ENCODE measurements around the gene ACSM2B. TPM values are rescaled to one million over a fixed set of nuclear protein-coding genes. Genes with fewer than 3 reads are reported as not detected.
"Not testable (repeated sequence)": the region's sequence is repeated elsewhere in the genome, so short reads cannot be mapped to it uniquely, and the experiment has no call there.

Gene ACSM2B, protein sequence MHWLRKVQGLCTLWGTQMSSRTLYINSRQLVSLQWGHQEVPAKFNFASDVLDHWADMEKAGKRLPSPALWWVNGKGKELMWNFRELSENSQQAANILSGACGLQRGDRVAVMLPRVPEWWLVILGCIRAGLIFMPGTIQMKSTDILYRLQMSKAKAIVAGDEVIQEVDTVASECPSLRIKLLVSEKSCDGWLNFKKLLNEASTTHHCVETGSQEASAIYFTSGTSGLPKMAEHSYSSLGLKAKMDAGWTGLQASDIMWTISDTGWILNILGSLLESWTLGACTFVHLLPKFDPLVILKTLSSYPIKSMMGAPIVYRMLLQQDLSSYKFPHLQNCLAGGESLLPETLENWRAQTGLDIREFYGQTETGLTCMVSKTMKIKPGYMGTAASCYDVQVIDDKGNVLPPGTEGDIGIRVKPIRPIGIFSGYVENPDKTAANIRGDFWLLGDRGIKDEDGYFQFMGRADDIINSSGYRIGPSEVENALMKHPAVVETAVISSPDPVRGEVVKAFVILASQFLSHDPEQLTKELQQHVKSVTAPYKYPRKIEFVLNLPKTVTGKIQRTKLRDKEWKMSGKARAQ
- not detected for total RNA-seq
- total RNA-seq = 0 to 0.12 reads per million in 2 donors

DNA sequence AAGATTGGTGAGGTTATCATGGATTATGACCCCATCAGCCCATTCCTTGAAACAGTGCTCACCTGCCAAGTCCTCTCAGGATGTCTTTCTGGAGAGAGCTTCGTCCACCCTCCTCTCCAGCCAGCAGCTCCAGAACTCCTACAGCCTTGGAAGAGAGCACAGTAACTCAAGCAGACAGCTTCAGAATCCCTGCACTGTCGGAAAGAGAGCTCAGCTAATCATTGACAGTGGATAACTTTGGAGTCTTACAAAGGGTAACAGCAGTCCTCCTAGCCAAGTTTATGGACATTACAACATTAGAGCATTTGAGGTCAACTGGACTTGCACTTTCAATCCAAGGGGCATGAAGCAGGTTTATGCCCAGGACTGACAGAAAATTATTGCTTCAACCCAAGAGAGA, at the start of gene ACSM2B:
TSS of gene ACSM2B (minus strand) at position 223 of the 400 bp plus-strand sequence. CDS start 11,522 bp downstream, outside the sequence.
- not testable (repeated sequence) for H3K4me1 Mint-ChIP-seq; H3K9me3 ChIP-seq (ENCODE audit: control insufficient read depth, low read length, poor library complexity, severe bottlenecking); H3K27me3 Mint-ChIP-seq; DNase-seq; H3K4me3 Mint-ChIP-seq; H3K27ac Mint-ChIP-seq; ATAC-seq; H3K36me3 Mint-ChIP-seq (ENCODE audit: low read depth)

DNA sequence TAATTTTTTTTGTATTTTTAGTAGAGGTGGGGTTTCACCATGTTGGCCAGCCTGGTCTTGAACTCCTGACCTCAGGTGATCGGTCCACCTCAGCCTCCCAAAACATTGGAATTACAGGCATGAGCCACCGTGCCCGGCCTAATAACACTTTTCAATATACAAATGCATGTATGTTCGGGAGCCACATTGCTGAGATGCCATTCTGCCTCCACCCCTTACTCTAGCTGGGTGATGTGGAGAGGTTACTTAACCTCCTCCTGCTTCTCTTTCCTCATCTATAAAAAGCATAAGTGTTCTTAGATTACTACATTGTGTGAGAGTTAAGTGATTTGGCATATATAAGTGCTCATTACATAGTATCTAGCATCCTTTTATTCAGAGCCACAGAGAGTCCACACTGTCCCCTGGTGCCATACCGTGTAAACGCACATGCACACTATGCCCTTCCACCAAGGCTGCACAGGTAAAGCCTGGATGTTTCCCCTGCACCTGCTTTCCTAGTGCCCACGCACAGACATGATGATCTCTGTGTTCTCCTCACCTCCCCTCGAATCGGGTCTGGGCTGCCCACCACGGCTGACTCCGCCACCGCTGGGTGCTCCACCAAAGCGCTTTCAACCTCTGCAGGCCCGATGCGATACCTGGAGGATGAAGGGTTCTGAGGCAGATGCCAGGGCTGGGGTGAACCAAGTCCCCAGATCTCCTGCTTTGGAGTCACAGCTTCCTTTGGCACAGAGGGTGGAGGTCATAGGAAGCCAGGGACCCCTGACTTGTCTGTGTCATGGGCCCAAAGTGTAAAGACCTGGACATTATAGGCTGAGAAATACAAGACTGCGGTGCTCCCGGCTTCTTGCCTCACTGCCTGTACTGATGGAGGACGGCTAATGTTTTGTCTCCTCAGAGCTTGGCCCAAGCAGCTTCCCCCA, 49.0 kb upstream of the ACSM2B start:
- H3K27me3 Mint-ChIP-seq = no peaks in the 10 kb centered on the region
- no peak for ATAC-seq
- no peak overlapping the region for H3K4me3 Mint-ChIP-seq
- H3K36me3 Mint-ChIP-seq (ENCODE audit: low read depth) = no peaks in the 10 kb centered on the region
- no peaks in the 10 kb centered on the region for H3K4me1 Mint-ChIP-seq
- DNase-seq = no peak
- no peak overlapping the region for H3K27ac Mint-ChIP-seq
- H3K9me3 ChIP-seq (ENCODE audit: control insufficient read depth, low read length, poor library complexity, severe bottlenecking) = no peaks in the 10 kb centered on the region

DNA sequence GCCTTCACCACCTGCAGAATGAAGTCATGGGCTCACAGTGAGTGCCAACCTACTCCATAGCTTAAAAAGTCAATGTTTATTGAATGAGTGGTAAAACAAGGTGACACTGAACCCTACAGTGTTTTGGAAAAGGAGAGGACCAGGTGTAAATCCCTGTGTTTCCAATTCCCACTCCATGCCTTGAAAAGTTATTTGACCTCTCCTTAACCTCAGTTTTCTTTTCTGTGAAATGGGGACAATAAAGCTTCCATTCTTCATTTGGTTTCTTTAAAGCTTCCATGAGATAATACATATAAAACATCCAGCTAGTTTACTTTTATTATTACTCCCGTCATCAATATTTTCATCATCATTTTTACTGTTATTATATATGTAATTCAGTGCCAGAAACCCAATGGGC, 48.0 kb upstream of the ACSM2B start:
- Mint-ChIP-seq H3K4me1 (no peaks in the 10 kb centered on the region), H3K27ac (no peak overlapping the region), H3K27me3 (no peaks in the 10 kb centered on the region), H3K4me3 (no peak overlapping the region), H3K36me3 (ENCODE audit: low read depth) (no peaks in the 10 kb centered on the region)
- DNase-seq = no peak
- ATAC-seq = no peak
- H3K9me3 ChIP-seq (ENCODE audit: control insufficient read depth, low read length, poor library complexity, severe bottlenecking) = no peaks in the 10 kb centered on the region

DNA sequence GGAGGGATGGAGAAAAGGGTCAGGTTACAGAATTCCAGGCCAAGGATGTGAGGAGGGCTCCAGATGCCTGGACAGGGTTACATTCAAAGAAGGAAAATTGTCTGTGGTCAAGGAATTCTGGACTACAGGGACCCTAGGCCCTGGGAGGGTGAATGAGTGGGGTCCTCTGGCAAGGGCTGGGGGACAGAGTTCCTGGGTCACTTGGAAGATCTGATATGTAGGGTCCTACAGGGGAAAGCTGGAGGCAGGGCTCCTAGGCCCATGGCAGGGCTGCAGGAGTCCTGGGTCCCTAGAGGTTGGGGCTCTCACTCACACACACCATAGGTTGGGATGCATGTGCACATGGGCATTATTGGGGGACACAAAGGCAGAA, 46.3 kb upstream of the ACSM2B start:
- Mint-ChIP-seq H3K27me3 (peaks cover 7% of the 10 kb centered on the region), H3K36me3 (ENCODE audit: low read depth) (no peaks in the 10 kb centered on the region), H3K4me1 (no peaks in the 10 kb centered on the region), H3K4me3 (no peak overlapping the region), H3K27ac (no peak overlapping the region)
- DNase-seq (no peak), ATAC-seq (no peak)
- H3K9me3 ChIP-seq (ENCODE audit: control insufficient read depth, low read length, poor library complexity, severe bottlenecking) = no peaks in the 10 kb centered on the region

DNA sequence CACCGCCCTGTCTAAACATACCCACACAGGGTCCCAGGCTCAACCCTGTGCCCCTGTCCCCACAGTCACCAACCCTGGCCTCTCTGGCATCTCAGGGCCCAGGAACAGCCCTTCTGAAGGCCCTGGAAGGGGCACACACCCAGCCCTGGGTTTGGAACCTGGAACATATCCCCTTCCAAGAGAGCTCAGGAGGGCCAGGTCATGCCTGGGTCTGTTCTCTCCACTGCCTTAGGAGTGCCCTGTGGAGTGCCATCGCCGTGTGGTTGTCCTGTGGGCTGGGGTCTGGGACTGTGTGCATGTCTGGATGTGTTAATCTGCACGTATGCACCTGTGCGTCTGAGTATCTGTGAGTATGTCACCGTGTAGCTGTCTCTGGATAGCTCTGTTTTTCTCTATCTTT, 45.2 kb upstream of the ACSM2B start:
- no peak overlapping the region for H3K27ac Mint-ChIP-seq
- no peaks in the 10 kb centered on the region for H3K9me3 ChIP-seq (ENCODE audit: control insufficient read depth, low read length, poor library complexity, severe bottlenecking)
- no peaks in the 10 kb centered on the region for H3K36me3 Mint-ChIP-seq (ENCODE audit: low read depth)
- H3K4me3 Mint-ChIP-seq = no peak overlapping the region
- no peak for DNase-seq
- ATAC-seq = no peak
- H3K4me1 Mint-ChIP-seq = no peaks in the 10 kb centered on the region
- peaks cover 7% of the 10 kb centered on the region for H3K27me3 Mint-ChIP-seq

DNA sequence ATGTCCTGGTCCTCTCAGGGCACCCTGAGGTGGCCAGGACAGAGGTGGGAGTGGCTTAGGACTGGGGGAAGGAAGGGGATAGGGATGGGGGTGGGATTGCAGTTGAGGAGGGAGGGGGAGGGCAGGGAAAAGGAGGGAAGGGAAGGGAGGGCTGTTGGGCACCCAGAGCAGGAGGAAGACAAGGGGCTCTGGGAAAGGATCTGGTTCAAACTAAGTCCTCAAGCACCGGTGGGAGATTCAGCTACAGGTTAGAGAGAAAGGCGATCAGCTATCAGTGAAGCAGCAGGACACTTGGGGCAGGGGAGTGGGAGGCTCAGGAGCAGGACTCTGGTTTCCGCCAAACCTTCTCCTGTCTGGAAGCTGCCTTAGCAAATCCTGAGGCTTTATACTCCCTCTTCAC, 44.6 kb upstream of the ACSM2B start:
- no peak for ATAC-seq
- Mint-ChIP-seq H3K36me3 (ENCODE audit: low read depth) (no peaks in the 10 kb centered on the region), H3K27me3 (peaks cover 7% of the 10 kb centered on the region), H3K4me3 (no peak overlapping the region), H3K27ac (no peak overlapping the region), H3K4me1 (no peaks in the 10 kb centered on the region)
- no peak for DNase-seq
- no peaks in the 10 kb centered on the region for H3K9me3 ChIP-seq (ENCODE audit: control insufficient read depth, low read length, poor library complexity, severe bottlenecking)

DNA sequence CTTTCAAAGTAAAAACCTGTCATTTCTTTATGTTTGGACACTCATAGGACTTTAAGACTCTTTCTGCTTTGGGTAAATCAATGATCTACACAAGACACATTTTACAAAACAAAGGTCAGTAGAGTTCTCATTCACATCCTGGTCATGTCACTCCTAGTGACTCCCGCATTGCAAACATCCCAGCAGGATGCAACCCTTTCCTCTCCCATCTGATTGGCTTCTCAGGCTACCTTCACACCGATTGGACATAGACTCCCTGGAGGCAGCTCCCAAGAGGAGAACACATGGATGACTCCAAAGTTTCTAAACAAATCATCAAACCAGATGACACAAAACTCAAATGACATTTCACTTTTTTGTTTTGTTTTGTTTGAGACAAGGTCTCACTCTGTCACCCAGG, 43.8 kb upstream of the ACSM2B start:
- peaks cover 8% of the 10 kb centered on the region for H3K27me3 Mint-ChIP-seq

DNA sequence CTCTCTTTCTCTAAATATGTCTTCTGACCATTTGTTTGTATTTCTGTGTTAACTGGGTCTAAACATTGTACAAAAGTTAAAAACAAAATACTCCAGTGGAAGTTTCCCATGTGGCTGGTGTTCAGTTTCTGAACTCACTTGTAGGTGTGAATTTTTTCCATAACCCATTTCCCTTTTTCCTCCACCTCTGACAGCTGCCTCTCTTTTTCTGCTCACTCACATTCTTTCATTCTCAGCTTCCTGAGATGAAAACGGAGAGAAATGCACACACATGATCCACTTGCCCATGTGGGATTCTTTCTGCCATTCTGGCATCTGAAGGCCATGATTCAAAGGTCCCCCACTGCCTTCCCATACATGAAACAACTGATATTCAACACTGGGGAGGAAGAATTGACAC, 41.1 kb upstream of the ACSM2B start:
- ATAC-seq (no peak), DNase-seq (no peak)
- Mint-ChIP-seq H3K4me3 (no peak overlapping the region), H3K27me3 (peaks cover 35% of the 10 kb centered on the region), H3K36me3 (ENCODE audit: low read depth) (no peaks in the 10 kb centered on the region), H3K4me1 (no peaks in the 10 kb centered on the region), H3K27ac (no peak overlapping the region)
- no peaks in the 10 kb centered on the region for H3K9me3 ChIP-seq (ENCODE audit: control insufficient read depth, low read length, poor library complexity, severe bottlenecking)

More for the DNA sequence above, 43.8 kb upstream of the ACSM2B start:
- H3K9me3 ChIP-seq (ENCODE audit: control insufficient read depth, low read length, poor library complexity, severe bottlenecking) = no peaks in the 10 kb centered on the region
- Mint-ChIP-seq H3K4me3 (no peak overlapping the region), H3K4me1 (no peaks in the 10 kb centered on the region), H3K36me3 (ENCODE audit: low read depth) (no peaks in the 10 kb centered on the region), H3K27ac (no peak overlapping the region)
- no peak for ATAC-seq
- DNase-seq = no peak

DNA sequence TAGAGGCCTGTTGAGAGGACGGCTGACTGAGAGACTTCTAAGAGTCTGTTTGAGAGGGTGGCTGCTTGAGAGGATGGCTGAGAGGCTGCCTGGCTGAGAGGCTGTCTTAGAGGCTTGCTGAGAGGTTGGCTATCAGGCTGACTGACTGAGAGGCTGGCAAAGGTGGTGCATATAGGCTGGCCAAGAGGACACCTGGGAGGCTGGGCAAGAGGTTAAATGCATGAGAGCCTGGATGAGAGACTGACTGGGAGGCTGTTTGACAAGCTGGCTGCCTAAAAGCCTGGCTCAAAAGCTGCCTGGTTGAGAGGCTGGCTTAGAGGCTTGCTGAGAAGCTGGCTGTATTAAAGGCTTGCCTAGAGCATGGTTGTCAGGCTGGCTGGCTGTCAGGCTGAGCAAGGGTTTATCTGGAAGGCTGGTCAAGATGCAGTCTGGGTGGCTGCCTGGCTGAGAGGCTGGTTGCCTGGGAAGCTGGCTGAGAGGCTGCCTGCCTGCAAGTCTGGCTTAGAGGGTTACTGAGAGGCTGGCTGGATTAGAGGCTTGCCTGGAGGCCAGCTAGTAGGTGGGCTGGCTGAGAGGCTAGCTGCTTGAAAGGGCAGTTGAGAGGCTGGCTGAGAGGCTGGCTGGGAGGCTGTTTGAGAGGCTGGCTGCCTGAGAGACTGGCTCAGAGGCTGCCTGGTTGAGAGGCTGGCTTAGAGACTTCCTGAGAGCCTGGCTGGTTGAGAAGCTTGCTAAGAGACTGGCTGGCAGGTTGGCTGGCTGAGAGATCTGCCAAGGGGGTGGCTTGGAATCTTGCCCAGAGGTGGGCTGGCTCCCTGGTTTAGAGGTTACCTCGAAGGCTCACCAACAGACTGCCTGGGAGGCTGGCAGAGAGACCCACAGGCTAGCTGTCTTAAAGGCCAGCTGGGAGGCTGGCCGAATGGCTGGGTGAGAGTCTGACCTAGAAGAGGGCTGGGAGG, 38.3 kb upstream of the ACSM2B start:
- ATAC-seq (no peak), DNase-seq (no peak)
- no peaks in the 10 kb centered on the region for H3K9me3 ChIP-seq (ENCODE audit: control insufficient read depth, low read length, poor library complexity, severe bottlenecking)
- Mint-ChIP-seq H3K36me3 (ENCODE audit: low read depth) (peaks cover 2% of the 10 kb centered on the region), H3K27me3 (peaks cover 61% of the 10 kb centered on the region), H3K4me1 (peaks cover 5% of the 10 kb centered on the region), H3K27ac (peak overlapping the region; percentile 21), H3K4me3 (no peak overlapping the region)

DNA sequence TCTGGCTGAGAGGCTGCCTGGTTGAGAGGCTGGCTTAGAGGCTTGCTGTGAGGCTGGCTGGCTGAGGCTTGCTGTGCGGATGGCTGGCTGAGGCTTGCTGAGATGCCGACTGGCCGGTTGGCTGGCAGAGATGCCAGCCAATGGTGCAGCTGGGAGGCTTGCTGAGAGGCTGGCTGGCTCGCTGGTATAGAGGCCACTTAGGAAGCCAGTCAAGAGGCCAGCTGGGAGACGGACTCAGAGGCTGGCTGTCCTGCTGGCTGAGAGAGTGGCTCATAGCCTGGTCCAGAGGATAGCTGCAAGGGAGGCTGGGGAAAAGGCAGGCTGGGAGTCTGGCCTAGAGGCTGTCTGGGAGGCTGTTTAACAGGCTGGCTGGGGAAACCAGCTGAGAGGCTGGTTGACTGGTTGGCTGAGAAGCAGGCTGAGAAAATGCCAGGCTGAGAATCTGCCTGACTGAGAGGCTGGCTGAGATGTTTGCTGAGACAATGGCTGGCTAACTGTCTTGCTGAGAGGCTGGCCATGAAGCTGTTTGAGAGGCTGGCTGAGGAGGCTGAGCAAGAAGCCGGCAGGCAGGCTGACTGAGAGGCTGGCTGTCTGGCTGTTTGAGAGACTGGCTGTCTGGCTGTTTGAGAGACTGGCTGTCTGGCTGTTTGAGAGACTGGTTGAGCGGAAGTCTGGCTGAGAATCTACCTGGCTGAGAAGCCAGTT, 37.5 kb upstream of the ACSM2B start:
- H3K9me3 ChIP-seq (ENCODE audit: control insufficient read depth, low read length, poor library complexity, severe bottlenecking) = no peaks in the 10 kb centered on the region
- ATAC-seq = no peak
- peaks cover 2% of the 10 kb centered on the region for H3K36me3 Mint-ChIP-seq (ENCODE audit: low read depth)
- peak overlapping the region; percentile 21 for H3K27ac Mint-ChIP-seq
- H3K27me3 Mint-ChIP-seq = peaks cover 61% of the 10 kb centered on the region
- peaks cover 5% of the 10 kb centered on the region for H3K4me1 Mint-ChIP-seq
- no peak for DNase-seq
- no peak overlapping the region for H3K4me3 Mint-ChIP-seq

DNA sequence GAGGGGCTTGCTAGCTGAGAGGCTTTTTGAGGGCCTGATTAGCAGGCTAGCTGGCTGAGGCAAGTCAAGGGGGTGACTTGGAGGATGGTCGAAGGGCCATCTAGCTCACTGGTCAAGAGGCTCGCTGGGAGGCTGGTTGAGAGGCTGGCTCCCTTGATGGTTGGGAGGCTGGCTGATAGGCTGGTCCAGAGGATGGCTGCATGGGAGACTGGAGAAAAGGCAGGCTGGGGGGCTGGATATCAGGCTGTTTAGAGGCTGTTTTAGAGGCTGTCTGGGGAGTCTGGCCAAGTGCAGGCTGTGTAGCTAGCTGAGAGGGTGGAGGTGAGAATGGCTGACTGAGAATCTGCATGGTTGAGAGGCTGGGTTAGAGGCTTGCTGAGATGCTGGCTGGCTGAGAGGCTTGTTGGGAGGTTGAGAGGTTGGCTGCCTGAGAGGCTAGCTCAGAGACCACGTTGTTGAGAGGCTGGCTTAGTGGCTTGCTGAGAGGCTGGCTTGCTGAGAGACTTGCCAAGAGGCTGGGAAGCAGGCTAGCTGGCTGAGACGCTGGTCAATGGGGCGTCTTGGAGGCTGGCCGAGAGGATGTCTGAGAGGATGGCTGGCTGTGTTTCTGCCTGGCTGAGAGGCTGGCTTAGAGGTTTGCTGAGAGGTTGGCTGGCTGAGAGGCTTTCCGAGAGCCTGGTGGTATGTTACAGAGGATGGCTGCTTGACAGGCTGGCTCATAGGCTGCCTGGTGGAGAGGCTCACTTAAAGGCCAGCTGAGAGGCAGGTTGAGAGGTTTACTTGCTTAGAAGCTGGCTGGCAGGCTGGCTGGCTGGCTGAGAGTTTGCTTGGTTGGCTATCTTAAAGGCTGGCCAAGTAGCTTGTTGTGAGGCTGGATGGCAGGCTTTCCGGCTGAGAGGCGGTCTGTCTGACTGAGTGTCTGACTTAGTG, 36.6 kb upstream of the ACSM2B start:
- Mint-ChIP-seq H3K36me3 (ENCODE audit: low read depth) (peaks cover 2% of the 10 kb centered on the region), H3K27ac (peak overlapping the region; percentile 21), H3K4me3 (no peak overlapping the region), H3K4me1 (peaks cover 5% of the 10 kb centered on the region), H3K27me3 (peaks cover 63% of the 10 kb centered on the region)
- ATAC-seq = no peak
- H3K9me3 ChIP-seq (ENCODE audit: control insufficient read depth, low read length, poor library complexity, severe bottlenecking) = no peaks in the 10 kb centered on the region
- no peak for DNase-seq
